Stimulated activated CD4-positive, alpha-beta T cell treated with anti-CD3 and anti-CD28 coated beads, Interleukin-15, amount 100 ng/mL, for 24 hours (primary cell): ENCODE data around the gene TMTC1.
"Not testable (repeated sequence)": the region's sequence is repeated elsewhere in the genome, so short reads cannot be mapped to it uniquely, and the experiment has no call there.

Source experiments
- DNase-seq: peaks from one replicate; pipeline ENCODE4 v3.0.0-alpha.2; 2020

Gene TMTC1

DNA sequence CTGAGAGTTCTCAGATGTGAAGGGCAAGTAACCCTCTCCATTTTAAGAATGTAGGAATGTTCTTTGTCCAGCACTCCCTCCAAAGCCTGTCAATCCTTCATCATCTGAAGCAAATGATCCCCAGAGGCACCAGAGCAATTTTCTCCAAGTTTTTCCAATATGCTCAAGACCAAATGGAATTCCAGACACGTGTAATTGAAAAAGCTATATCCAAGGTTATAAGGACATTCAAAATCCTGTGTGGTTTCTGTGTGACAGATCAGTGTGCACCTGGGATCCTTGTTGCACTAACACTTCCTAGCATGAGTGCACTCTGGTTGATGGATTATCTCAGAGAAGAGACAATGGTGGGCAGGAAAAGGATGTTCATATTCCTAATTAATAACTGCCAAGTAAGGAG, 220.7 kb downstream of the TMTC1 start:
- DNase-seq, result no peak

DNA sequence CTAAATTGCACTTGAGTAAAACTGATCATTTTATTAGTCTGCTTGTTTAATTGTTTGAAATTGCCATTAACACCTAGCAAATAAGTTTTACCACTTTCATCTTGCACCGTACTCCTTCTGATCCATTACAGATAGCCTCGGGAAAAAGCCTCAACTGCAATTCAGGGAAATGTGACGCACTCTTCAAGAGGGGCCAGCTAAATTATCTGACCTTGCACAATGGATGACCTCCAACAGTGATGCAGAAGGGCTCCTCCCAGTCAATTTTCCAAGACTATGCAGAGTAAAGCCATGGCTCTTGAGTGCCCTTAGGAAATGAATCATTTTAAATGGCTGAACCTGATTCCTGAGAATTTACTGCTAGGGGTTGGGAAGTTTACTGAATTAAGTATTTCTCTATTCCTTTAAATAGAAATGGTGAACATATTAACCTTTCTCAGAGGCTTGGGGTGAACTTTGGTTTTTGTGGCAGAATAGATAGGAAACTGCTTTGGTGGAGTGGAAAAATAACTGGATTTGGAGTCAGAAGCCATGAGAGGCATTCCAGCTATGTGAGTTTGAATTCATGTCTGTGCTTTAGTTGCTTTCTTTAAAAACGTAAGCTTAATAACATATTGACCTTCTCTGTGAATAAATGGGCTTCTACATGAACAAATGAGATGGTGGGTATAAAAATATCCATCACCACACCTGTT, 221.5 kb downstream of the TMTC1 start:
- no peak for DNase-seq

DNA sequence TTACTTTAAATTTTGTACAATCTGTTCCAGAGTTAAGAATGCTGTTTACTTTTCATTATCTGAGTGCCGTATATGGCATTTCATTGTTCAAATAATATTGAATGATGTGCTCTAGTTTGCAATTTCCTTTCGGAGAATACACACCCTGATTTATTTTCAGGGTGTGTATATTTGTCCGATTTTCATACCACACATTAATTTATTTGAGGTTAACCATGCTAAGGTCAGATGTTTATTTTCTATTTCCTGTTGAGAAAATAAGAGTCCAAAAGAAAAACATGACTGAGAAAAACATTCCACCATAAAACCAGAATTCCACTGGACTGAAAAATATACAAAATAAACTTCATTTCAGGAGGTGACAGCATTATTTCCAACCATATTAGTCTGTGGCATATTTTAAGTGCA, 222.1 kb downstream of the TMTC1 start:
- DNase-seq, result no peak

DNA sequence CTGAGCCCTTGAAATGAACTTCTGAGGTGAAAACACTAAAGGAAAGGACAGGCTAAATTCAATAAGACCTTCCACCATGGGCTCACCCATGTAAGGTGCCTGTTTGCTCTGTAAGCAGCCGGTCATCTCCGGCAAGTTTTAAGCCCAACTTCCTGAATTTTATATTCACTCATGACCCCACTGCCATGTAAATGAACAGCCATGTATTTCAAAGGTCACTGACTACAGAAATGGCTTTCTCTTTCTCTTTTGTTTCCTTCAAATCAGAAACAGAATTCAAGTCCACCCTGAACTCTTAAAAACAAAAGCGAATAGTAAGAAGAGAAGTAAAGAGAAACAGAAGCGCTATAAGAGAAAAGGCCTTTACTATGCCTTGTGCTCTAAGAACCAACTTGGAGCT, 224.5 kb downstream of the TMTC1 start:
- no peak for DNase-seq

DNA sequence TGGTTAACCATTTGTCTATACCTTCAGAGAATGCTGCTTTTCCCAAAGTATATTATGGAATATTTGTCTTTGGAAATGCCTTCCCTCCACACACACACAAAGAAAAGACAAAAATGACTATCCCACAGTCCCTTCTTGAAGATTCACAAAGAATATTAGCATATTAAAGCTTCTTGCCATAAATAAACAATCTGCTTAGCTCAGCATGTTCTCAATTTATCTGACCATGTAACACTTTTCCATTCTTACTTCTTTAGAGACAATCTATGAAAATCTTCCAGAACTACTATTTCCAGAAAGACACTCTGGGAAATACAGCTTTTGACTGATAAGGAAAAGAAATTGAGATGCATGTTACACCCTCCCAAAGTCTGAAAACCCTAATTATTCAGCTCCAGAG, 227.4 kb downstream of the TMTC1 start:
- DNase-seq, result no peak

DNA sequence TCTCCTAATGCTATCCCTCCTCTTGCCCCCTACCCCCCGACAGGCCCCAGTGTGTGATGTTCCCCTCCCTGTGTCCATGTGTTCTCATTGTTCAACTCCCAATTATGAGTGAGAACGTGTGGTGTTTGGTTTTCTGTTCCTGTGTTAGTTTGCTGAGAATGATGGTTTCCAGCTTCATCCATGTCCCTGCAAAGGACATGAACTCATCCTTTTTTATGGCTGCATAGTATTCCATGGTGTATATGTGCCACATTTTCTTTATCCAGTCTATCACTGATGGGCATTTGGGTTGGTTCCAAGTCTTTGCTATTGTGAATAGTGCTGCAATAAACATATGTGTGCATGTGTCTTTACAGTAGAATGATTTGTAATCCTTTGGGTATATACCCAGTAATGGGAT, 228.3 kb downstream of the TMTC1 start:
- not testable (repeated sequence) for DNase-seq

DNA sequence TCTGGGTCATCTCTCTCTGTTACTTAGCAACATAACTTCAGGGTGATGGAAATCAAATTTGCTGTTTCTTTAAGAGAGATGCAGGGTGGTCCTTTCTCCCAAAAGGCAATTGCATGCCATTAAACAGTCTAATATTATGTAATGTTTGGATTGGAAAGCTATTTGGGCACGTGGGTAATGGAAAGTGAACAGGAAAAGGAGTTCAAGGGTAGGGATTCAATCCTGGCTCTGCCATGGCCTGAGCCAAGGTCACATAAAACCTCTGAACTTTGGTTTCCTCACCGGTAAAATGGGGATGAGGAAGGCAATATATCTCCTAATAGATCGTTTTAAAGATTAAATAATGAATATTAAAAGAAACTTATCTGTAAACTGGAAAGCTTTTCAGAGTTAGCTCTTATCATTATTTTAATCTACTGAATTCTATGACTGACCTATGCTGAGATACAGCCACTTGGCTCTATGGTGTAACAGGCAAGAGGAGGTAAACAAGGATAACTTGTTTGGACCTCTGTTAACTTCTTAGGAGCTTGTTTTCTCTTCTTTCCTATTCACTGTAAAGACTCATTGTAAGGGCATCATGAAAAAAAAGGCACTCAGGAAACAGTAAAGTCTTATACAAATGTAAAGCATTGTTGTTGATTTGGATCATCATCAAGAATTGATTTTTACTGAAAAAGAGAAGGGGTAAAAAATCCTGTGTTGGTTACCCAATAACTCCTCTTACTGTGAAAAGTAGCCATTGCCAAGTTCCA, 230.6 kb downstream of the TMTC1 start:
- DNase-seq, result no peak

DNA sequence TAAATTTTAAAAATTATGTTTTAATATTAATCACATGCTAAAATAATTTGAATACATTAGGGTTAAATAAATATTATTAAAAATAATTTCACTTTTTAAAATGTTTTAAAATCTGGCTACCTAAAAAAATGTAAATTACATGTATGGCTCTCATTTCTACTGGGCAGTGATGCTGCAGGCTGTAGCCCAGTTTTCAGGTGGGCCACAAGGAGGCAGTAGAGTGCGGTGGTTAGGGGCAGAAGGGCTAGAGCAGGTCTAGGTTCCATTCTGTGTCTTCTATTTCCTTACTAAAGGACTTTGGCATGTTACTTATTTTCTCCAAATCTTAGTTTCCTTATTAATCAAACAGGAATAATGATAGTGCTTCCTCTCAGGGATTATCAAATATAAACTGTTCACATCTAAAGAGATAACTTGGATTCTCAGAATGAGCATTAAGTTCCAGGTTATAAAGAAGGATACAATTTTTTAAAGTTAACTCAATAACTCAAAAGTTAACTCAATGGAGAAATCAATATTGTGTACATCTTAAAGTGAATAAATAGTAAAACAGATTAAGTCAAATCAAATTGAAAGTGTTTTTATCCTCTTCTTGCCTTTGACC, 231.3 kb downstream of the TMTC1 start:
- DNase-seq, result peak; percentile 77

DNA sequence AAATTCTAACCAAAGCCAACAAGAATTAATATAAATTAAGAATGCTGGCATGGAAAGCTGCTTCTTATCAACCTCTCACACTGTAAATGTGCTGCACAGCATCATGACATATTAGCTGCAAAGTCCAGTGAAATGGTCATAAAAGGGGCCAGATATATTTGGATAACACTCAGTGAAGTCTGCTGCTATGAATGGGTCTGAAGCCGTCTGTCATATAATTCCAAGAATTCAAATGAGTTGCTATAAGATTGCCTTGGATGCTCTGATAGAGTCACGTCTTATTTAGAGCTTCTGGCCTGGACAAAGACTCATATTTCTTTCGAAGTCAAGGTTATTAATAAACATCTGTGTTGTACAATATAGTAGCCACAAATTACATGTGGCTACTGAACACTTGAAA, 231.9 kb downstream of the TMTC1 start:
- no peak for DNase-seq

DNA sequence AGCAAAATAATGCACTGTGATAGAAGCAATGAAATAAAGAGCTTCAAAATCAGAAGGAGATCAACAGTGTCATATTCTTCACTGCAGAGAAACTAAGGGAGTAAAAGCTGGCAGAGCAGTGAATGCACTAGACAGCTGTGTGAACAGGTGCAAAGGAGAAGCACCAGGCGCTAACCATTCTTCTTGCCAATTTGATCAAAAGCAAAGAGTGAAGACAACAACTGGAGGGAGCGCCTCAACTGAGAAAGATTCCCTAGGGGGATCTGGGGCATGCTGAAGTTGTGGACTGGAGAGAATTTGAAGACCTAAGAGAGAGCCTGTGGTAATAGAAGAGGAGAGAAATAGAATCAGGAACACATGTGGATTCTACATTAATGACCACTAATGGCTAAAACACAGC, 235.9 kb downstream of the TMTC1 start:
- DNase-seq, result no peak

DNA sequence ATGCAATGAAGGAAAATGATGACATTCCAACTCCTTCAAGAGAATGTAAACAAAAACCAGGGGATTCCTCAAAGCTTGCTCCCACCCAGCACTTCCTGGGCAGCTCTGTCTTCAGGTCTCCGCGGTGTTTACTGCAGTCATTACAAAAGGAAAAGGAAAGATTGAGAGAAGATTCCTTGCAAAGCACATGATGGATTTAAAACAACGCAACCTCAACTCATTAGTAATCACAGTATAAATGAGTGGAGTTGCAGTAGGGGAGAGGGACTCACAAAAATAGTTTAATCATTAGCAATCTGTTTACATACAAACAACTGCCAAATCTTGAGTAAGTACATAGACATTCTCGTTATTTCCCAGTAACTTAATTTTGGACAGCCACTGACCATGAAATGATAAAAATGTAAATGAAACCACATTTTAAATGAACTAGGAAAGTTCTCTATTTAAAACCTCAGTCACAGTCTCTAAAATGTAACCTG, 236.6 kb downstream of the TMTC1 start:
- DNase-seq, result no peak

DNA sequence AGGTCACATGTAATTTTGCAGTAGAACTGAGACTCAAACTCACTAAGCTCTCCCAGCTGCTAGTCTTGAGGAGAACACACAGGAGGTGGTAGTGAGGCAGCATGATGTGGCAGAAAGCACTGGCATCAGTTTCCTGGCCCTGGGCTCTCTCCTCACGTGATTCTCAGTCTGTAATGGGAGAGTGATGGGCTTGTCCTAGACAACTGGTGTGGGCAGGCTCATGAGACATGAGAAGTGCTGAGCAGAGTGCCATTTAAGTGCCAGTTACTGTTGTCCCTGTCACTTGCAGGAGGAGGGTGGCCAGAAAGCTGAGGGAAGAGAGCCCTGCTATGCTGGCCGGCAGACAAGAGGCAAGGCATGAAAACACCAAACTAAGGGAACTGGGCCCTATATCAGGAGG, 237.7 kb downstream of the TMTC1 start:
- DNase-seq, result no peak

DNA sequence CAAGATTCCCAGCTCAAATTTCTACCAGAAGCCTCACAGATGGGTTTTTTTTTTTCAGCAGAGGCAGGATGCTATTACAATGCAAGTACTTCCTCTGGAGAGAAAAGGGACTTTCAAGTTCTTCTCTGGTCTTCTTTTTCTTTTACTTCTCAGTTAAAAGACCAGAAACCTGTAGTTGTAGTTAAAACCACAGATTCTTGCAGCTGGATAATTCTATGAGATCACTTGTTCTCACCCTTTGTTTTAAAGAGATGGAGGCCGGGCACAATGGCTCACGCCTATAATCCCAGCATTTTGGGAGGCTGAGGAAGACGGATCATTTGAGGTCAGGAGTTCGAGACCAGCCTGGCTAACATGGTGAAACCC, 238.7 kb downstream of the TMTC1 start:
- no peak for DNase-seq

DNA sequence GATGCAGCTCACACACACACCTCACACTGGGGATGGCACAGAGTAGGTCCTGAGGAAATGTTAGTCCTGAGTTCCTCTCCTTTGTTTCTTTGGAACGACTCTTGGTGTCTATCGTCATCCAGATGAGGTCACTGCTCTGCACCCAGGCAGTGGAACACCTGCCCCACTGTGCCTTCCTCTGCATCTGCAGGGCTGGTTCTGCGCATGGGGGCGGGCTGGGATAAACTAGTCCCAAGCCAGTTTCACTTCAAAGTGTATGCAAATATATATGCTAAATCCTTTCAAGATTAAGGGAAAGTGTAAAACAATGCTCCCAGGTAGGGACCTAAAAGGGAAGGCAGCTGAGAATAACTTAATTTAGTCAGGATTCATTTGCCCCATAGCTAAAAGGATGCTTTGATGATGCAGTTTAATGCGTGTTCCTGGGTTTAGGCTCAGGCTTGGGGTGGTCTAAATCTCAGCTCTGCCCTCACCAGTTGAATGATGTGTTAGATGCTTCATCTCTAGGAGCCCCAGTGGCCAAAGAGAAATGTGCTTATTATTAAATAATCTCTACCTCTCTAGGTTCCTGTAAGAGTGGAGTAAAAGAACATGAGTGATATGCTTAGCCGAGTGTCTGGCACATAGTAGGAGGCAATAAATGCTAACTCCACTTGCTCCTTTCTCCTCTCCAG, 239.2 kb downstream of the TMTC1 start:
- DNase-seq, result no peak

DNA sequence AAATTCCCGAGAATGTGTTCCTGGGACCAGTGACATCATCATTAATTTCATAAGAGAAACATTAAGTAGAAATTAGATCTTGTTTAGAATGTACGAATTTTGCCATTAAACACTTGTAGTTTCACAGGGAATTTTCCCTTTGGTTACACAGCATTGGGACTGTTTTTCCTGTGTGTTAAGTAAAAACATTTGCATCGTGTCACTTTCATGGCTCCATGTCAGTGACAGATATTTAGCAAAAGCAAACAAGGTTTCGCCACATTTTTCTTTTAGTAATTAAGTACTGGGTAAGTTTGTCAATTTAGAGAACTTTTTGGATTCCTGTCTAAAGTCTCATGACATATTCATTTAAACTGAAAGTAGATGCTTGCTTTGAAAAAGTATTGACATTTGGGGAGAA, 240.7 kb downstream of the TMTC1 start:
- no peak for DNase-seq

DNA sequence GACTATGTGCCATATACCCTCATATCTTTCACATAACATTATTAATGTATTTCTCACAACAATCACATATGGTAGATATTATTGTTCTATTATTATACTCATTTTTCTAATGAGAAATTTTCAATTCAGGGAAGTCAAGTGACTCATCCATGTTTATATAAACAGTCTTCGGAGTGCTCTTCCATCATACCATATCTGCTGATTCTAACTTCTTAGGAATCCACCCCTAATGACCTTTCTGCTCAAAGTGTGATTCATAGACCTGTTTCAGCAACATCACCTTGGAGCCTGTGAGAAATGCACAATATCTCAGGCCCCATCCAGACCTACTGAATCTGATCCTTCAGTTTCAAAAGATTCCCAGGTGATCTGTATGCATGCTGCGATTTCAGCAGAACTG, 246.4 kb downstream of the TMTC1 start:
- no peak for DNase-seq

DNA sequence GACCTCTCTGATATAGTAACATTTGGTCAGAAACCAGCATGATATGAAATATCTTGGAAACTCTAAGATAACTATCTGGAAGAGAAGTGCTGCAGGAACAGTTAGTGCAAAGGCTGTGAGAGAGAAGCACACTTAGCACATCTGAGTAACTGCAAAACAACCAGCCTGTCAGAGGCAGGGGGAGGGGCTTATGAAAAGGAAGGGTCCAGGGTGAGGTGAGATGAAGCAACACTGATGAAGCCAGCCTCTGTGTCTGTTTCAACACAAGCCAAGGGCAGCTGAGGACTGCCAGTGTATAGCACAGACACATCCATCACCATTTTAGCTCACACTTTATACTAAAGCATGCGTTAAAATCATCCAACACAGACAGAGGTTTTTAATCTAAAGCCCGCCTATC, 248.8 kb downstream of the TMTC1 start:
- DNase-seq, result no peak

DNA sequence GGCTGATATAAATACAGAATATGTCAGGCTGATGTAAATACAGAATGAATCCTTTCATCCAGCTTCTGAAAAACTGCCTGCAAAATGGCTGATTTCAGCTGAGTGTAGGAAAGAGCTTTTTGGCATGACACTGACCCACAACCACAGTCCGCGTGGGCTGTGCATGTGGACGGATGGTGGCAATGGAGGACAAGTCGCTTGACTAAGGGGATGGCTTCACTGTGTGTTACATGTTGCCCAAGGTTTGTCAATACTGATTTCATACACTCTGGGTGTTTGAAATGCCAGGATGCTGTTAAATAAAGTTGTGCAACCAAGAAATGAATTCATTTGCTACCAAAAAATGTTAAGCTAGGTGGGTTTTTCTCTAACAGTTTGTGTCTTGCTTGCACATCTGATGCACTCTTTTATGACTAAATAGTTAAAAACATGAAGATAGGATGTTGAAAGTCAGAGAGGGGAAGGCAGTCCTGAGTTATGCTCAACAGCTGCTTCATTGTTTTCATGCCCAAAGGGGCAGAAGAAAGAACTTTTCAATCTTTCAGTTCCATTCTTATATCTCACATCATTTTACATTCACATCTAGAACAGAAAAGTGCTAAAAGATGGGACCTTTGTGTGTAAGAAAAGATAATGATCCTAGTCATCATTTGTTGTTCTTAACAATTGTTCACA, 249.8 kb downstream of the TMTC1 start:
- DNase-seq, result no peak

DNA sequence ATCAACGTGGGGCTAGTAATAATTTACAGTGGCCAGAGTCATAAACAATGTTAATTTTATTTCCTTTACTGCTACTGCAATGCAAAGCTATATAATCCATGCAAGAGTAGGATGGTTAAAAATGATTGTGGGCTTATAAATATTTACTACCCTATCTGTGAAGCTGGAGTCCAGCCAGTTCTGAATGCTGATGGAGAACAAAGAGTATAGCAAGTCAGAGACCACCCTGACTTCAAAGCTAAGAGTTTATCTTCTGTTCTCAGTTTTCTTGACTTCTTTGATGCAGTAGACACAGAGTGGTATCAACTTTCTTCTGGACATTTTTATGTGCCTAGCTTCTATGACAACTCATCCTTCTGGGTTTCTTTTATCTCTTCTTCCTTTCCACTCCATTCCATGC, 252.3 kb downstream of the TMTC1 start:
- DNase-seq, result no peak

DNA sequence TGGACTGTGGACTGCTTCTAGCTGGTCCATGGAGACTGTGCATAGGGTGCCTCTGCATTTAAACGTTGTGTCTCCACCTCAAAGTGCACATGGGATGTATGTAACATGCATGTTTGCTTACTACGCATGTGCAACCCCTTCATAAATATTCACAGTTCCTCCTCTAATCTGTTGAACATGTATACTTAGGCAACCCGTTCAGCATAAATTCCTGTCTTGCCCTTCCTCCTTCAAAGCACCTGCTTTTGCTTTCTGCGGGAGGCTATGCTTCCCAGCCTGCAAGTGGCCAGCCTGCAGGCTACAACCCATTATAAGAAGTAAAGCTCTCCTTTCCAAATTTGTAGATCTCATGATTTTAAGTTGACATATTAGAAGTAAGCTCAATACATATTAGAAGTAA, 253.3 kb downstream of the TMTC1 start:
- DNase-seq, result no peak

DNA sequence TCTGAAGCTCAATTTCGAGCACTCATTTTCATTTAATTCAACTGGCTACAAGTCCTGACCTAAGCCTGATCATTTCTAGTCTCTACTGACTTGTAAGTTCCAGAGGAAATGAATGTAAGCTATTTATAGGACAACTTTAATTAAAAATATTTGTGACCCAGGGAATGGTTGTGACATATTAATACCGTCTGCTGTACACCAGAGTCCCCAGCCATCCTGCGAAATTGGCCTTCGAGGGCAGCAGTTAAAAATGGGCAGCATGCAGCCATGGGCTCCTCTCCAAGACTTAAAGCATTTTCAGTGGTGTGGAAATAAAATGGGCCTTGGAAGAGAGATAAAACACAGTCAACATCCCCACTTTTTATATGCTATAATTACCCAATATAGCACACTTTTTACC, 255.6 kb downstream of the TMTC1 start:
- no peak for DNase-seq

DNA sequence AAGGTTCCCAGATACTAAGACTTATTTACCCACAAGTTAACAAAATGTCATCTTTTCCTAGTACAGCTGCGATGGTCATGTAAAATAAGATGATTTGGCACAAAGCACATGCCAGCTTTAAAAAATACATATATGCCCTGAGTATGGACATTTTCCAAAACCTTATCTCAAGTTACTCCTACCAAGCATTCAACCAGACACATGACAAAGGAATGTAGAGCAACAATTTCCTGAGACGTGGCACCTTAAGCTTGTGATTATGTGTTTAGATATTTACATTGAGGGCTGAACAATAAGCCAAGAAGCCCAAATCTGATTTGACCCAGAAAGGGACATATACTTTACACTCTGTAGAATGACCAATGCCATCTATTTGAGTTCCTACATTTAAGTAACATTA, 261.8 kb downstream of the TMTC1 start:
- no peak for DNase-seq

DNA sequence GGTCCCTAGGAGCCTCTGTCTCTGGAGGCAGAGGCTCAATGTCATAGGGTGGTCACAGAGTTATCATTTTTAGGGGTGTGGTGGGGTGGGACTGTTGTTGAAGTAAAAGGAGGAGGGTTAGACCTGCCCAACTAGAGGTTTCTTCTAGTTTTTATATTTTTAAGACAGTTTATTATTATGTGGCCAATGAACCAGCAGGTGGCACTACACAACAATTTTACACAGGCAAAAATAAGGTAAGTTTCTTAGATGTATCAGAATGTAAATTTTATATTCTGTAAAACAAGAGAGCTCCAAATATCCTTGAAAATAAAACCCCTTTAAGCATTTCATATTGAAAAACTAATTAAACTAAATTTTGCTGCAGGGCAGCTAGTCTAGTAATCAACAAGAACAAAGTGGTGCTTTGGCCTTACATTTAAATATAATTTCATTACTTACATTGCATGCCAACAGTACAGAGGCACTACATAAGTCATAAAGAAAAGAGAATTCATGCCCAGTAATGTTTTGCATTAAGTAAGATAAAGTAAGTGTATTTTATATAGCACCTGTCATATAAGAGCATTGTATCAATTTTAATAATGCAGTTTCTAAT, 264.1 kb downstream of the TMTC1 start:
- peak; percentile 32 for DNase-seq
